HG03103 (cell line): ENCODE data around the gene GPATCH4.
"Not testable (repeated sequence)": the region's sequence is repeated elsewhere in the genome, so short reads cannot be mapped to it uniquely, and the experiment has no call there.

Experiments used
- ATAC-seq: cut with Tn5 transposase; IDR thresholded peaks from one replicate; pipeline ENCODE4 v1.9.1; 2021; ENCODE audit warnings: low read depth; ENCODE audit not compliant: unreplicated experiment

The GPATCH4 gene

GRCh38 chr1:156627313-156627880 lies 26.1 kb upstream of the GPATCH4 start:
- no peak for ATAC-seq

- no peak for ATAC-seq
Observed at GRCh38 chr1:156626079-156626438, 24.8 kb upstream of the GPATCH4 start.

DNA sequence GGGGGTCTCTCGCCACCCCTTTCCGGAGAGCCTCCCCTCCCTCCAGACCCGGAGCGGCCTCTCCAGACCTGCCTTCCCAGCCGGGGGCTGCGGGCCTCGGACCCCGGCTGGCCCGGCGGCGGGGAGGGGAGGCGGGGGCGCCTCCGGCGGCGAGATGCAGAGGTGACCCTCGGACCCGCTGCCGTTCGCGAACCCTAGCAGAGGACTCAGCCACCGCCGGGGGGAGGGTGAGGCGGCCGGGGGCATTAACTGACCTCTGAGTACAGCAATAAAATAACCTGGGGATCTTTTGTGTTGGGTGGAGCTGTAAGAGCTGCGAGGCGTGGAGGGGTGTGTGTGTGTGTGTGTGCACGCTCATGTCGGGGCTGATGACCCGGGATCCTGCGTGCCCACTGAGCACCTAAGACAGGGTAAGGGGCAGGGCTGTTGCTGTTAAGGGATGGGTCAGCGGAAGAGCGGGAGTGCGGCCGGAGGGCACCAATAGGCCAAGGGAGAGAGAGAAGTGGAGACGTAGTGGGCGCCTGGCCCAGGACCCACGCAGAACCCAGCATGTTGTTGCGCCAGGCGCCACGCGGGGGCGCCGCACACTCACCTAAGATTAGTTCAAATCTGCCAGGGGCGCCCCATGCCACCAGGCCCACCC lies 24.3 kb upstream of the GPATCH4 start:
- no peak for ATAC-seq

DNA sequence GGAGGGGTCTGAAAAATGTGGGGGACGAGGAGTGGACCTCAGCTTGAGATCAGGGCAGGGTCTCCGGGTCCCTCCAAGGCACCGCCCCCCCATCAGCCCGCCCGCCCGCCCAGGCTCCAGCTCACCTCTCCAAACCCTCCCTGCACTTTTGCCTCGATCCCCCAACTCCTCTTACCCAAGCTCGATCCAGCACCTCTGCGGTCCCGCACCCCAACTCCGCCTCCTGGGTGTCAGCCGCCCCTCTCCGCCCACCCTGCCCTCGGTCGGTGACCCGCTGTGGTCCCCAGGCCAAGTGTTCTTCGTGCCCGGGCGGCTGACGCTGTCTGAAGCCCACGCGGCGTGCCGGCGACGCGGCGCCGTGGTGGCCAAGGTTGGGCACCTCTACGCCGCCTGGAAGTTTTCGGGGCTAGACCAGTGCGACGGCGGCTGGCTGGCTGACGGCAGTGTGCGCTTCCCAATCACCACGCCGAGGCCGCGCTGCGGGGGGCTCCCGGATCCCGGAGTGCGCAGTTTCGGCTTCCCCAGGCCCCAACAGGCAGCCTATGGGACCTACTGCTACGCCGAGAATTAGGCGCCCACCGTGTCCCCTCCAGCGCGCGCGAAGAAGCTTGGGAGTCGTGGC lies 23.6 kb upstream of the GPATCH4 start:
- ATAC-seq = no peak

DNA sequence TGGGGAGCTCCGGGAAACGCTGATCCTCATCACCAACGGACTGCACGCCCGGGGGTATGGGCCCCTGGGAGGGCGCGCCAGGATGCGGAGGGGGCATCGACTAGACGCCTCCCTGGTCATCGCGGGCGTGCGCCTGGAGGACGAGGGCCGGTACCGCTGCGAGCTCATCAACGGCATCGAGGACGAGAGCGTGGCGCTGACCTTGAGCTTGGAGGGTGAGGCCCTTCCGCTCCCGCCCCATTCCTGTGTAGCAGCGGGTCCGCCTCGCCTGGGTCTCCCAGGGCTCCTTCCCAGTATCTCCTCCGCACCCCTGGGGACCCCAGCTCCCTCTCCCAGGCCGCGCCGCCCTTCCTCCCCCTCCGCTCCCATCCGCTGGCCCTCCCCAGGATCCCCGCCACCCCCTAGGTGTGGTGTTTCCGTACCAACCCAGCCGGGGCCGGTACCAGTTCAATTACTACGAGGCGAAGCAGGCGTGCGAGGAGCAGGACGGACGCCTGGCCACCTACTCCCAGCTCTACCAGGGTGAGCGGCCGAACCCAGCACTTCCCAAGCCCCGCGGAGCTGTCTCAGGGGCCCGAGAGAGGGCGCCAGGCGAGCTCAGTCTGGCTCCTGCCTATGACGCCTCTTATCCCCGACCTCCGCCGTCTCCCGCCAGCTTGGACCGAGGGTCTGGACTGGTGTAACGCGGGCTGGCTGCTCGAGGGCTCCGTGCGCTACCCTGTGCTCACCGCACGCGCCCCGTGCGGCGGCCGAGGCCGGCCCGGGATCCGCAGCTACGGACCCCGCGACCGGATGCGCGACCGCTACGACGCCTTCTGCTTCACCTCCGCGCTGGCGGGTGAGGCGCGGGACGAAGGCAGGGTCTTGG lies 22.9 kb upstream of the GPATCH4 start:
- ATAC-seq = no peak

DNA sequence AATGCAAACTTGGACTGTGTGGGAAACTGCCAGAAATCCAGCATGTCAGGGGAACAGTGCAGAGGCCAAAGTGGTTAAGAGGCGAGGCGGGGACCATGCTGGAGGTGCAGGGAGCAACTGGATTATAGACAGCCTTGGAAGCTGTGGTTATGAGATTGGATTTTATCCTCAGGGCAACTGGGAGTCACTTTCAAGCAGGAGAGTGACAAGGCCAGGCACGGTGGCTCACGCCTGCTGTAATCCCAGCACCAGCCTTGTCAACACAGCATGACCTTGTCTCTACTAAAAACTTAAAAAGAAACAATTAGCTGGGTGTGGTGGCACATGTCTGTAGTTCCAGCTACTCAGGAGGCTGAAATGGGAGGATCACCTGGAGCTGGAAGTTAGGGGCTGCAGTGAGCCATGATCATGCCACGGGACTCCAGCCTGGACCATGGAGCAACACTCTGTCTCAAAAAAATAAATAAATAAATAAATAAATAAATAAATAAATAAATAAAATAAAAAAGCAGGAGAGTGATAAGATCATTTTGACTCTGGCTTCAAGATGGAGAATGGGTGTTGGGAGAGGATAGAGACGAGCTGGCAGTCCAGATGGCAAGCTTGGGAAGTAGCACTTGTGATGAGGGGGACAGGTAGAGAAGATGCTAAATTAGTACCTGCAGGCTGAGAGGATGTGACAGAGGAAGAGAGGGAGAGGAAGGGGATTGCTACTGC lies 21.5 kb upstream of the GPATCH4 start:
- ATAC-seq = no peak

GRCh38 chr1:156619582-156619955 lies 18.3 kb upstream of the GPATCH4 start:
- no peak for ATAC-seq

GRCh38 chr1:156618853-156619581 lies 17.7 kb upstream of the GPATCH4 start, which contains the start of gene HAPLN2:
HAPLN2 (plus strand) TSS chr1:156619415; CDS start chr1:156623491, 4,076 bp downstream.
- no peak for ATAC-seq

DNA sequence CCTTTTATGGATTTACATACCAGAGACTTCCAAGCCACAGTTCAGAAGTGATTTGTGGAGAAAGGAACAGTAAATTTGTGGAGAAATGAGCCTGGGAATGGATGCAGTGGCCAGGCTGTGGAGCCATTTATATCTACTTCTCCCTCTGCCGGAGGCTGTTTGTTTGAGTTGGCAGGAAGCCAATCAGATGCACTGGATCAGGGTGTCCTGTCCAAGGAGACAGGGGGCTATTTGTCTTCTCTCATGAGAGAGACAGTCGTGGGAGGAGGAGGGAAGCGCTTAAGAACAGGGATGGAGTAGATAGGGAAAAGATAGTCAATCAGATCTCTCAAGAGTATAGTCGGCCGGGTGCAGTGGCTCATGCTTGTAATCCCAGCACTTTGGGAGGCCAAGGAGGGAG lies 15.2 kb upstream of the GPATCH4 start:
- no peak for ATAC-seq

- ATAC-seq = no peak
Observed at GRCh38 chr1:156615946-156616345, 14.7 kb upstream of the GPATCH4 start.

DNA sequence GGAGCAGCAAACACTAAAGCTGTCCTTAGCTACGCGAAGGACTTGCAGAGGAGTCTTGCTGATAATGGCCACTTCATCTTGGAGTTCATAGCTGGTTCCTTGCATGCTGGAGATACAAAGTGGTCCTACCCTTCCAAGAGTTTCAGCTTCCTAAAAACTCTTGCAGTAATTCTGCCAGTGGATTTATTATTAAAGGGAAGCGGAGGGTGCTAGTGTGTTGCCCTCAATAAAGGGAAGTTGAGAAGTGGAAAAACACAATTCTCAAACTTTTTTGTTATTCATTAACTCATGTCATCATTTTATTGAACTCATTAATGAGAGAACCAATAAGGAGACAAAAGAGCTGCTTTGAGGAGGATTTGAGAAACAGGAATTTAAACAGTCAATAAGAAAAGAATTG lies 11.4 kb upstream of the GPATCH4 start:
- no peak for ATAC-seq

DNA sequence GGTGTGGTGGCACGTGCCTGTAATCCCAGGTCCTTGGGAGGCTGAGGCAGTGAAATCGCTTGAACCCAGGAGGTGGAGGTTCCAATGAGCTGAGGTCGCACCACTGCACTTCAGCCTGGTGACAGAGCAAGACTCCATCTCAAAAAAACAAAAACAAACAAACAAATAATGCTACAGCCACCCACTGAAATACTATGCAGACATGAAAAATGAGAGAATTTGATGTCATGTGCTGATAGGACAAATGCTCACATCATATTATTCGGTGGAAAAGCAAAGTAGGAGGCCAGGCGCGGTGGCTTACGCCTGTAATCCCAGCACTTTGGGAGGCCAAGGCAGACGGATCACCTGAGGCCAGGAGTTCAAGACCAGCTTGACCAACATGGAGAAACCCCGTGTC lies 8.8 kb upstream of the GPATCH4 start:
- ATAC-seq = not testable (repeated sequence)

GRCh38 chr1:156608981-156609380 lies 7.7 kb upstream of the GPATCH4 start:
- ATAC-seq = no peak

DNA sequence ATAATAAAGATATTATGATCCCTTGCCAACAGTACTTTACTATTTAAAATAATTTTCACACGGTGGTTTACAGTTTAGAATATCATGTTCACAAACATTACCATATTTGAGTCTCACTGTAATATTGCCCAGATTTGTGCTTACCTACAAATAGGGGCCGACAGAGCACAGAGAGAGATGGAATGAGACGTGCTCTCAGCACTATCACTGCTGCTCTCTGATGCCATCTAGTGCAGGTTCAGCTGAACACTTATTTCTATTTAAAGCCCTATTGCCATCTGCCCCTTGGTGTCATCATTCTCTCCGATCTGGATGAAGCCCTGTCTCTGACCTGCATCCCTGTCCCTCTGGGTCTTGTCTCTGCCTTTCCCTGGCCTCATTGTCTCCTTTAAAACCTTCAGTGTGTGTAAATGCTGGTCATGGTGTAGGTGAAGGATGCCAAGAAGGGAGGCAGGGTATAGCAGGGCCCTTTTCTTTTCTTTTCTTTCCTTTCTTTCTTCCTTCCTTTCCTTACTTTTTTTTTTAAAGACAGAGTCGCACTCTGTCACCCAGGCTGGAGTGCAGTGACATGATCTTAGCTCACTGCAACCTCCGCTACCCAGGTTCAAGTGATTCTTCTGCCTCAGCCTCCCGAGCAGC lies 6.9 kb upstream of the GPATCH4 start:
- ATAC-seq = no peak

GRCh38 chr1:156607344-156607743 lies 6.1 kb upstream of the GPATCH4 start:
- not testable (repeated sequence) for ATAC-seq

DNA sequence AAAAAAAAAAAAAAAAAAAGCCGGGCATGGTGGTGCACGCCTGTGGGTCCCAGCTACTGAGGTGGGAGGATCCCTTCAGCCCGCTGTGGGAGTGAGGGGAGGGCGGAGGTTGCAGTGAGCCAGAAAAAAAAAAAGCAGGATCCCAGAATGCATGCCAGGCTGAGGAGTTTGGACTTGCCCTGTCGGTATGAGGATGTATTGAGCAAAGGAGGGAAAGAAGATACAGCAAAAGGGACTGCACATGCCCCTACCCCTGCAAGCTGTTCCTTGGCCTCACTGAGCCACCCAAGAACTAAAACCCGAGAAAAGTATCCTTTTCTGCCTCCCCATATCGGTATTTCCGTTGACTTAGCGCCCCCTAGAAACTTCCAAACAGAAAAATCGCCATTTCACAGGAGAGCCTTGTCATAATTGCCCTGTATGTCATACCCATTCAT lies 1.3 kb upstream of the GPATCH4 start:
- no peak for ATAC-seq

DNA sequence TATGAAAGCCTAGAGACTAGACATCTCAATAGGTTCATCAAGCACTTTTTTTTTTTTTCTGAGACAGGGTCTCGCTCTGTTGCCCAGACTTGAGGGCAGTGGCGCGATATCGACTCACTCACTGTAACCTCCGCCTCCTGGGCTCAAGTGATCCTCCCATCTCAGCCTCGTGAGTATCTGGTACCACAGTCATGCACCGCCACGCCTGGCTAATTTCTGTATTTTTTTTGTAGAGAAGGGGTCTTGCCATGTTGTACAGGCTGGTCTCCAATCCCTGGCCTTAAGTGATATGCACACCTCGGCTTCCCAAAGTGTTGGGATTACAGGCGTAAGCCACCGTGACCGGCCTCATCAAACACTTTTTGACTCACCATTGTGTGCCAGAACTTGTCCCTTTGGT lies 613 bp upstream of the GPATCH4 start:
- ATAC-seq = no peak

DNA sequence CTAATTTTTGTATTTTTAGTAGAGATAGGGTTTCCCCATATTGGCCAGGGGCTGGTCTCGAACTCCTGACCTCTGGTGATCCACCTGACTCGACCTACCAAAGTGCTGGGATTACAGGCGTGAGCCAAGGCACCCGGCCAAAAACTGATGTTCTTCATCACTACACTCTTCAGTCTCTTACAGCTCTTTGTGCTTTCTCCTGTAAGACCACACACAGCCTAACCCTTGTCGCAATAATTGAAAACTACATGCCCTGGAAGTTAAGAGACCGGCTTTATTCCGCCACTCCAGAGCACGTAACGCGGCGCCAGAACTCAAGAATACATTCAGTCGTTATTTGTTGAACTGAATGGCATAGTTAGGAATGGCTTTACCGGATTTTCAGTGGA lies 552 bp downstream of the GPATCH4 start:
- ATAC-seq = no peak

- no peak for ATAC-seq
Observed at GRCh38 chr1:156599811-156600210, 1.5 kb downstream of the GPATCH4 start.
